Right cardiac atrium (tissue), 5 donors: ENCODE data around the gene AKT1S1. TPM values are rescaled to one million over a fixed set of nuclear protein-coding genes. Genes with fewer than 3 reads are reported as not detected.
A peak's percentile ranks its signal among the peaks of the same experiment; 100 is the strongest.

Experiments
- ATAC-seq, 2 donors: fragments of 200-7000 bp; cut with Tn5 transposase; one replicate each; pipeline versions ENCODE4 v1.8.0 to v1.9.1; 2020; ENCODE audit warnings: moderate library complexity in 2 of 2, mild to moderate bottlenecking in 1 of 2
- DNase-seq, 3 donors: peaks; one replicate each; pipeline ENCODE4 v3.0.0-alpha.2; 2020
- H3K27ac ChIP-seq: one replicate; pipeline ENCODE4 v1.5.1; 2013; ENCODE audit warnings: mild to moderate bottlenecking, low read length, control low read depth, moderate library complexity
- H3K27me3 ChIP-seq: one replicate; pipeline ENCODE4 v1.6.1; 2013; ENCODE audit not compliant: control insufficient read depth, insufficient read depth
- H3K4me1 ChIP-seq: one replicate; pipeline ENCODE4 v1.6.1; 2013; ENCODE audit warnings: low read length; ENCODE audit not compliant: control insufficient read depth, insufficient read depth
- H3K4me3 ChIP-seq: one replicate; pipeline ENCODE4 v1.5.1; 2013; ENCODE audit warnings: low read length, control low read depth
- H3K9me3 ChIP-seq: one replicate; pipeline ENCODE4 v1.6.1; 2013; ENCODE audit warnings: low read length; ENCODE audit not compliant: control insufficient read depth
- WGBS: extraction: QIAGEN DNeasy Blood & Tissue Kit; methylation state at CpG from one replicate; pipeline ENCODE4 v1.1.7; 2013; 5-methylcytosine and 5-hydroxymethylcytosine counted together
- intact Hi-C, 4 donors: fragments of 100-400 bp; cut with DNase I; formaldehyde crosslinking; loops; one replicate each; pipeline versions ENCODE4 v1.11.0 to v1.14.0; 2022 to 2023
- polyA plus RNA-seq: library from polyadenylated mRNA; stranded (reverse); fragments of 200-250 nt; gene quantifications from one replicate; pipeline ENCODE4 v1.2.3, GENCODE V29; 2013
- total RNA-seq, 4 donors: library from RNA; stranded (reverse); fragmentation: NEBNext Ultra II Directional; extraction: Animal tissue kit (Norgen Biotek cat#: 25700); gene quantifications; one replicate each; pipeline ENCODE4 v1.2.1, GENCODE V29; 2021
- donor health status: healthy with polysubstance abuse.
- donor health status: DM: no; HTN: yes; CAD: no.
- donor health status: DM: no; HTN: no; CAD: no.
- donor health status: DM: no; HTN: yes; CAD: no; lungs with severe emphysema.
- donor health status: DM: yes; HTN: yes; CAD: no.

AKT1S1 gene
- total and polyA plus RNA-seq, 5 donors, result 32.4 to 40.2 (median 36.4) TPM

GRCh38 chr19:49916839-49917733 is 39.9 kb upstream of the AKT1S1 start:
- peak in 1 of 3 donors; percentile 44 for DNase-seq
- intact Hi-C loops, result no loop called here
- H3K27ac ChIP-seq, result no peak overlapping the region
- H3K4me1 ChIP-seq, result no peaks in the 10 kb centered on the region
- 81% methylated on average over 21 of the region's 21 CpGs for WGBS
- H3K27me3 ChIP-seq, result no peaks in the 10 kb centered on the region
- ATAC-seq, result no peak
- no peak overlapping the region for H3K4me3 ChIP-seq
- no peaks in the 10 kb centered on the region for H3K9me3 ChIP-seq

- H3K4me3 ChIP-seq, result no peak overlapping the region
- no peak overlapping the region for H3K27ac ChIP-seq
- 99% methylated on average over 6 of the region's 6 CpGs for WGBS
- H3K4me1 ChIP-seq, result no peaks in the 10 kb centered on the region
- peak in 1 of 3 donors; percentile 7 for DNase-seq
- H3K27me3 ChIP-seq, result no peaks in the 10 kb centered on the region
- no peak for ATAC-seq
- intact Hi-C loops, result no loop called here
- no peaks in the 10 kb centered on the region for H3K9me3 ChIP-seq
Observed at GRCh38 chr19:49915271-49915670, 38.1 kb upstream of the AKT1S1 start.

- H3K27me3 ChIP-seq, result no peaks in the 10 kb centered on the region
- H3K27ac ChIP-seq, result no peak overlapping the region
- H3K4me3 ChIP-seq, result no peak overlapping the region
- intact Hi-C loops, result no loop called here
- 88% methylated on average over 10 of the region's 10 CpGs for WGBS
- no peaks in the 10 kb centered on the region for H3K9me3 ChIP-seq
- no peak for ATAC-seq
- peak in 1 of 3 donors; percentile 18 for DNase-seq
- no peaks in the 10 kb centered on the region for H3K4me1 ChIP-seq
Observed at GRCh38 chr19:49913720-49914119, 36.6 kb upstream of the AKT1S1 start.

GRCh38 chr19:49912965-49913685 is 36.0 kb upstream of the AKT1S1 start:
- Histone ChIP-seq H3K9me3 (no peaks in the 10 kb centered on the region), H3K4me3 (no peak overlapping the region), H3K27me3 (no peaks in the 10 kb centered on the region), H3K27ac (no peak overlapping the region), H3K4me1 (no peaks in the 10 kb centered on the region)
- 79% methylated on average over 21 of the region's 21 CpGs for WGBS
- intact Hi-C loops, result no loop called here
- DNase-seq, result peak in 1 of 3 donors; percentile 58
- no peak for ATAC-seq

GRCh38 chr19:49911381-49912145 is 34.4 kb upstream of the AKT1S1 start:
- Histone ChIP-seq H3K27ac (no peak overlapping the region), H3K4me1 (no peaks in the 10 kb centered on the region), H3K9me3 (no peaks in the 10 kb centered on the region), H3K27me3 (no peaks in the 10 kb centered on the region), H3K4me3 (no peak overlapping the region)
- WGBS, result 50% methylated on average over 9 of the region's 9 CpGs
- ATAC-seq (peak in 1 of 2 donors; percentile 25), DNase-seq (no peak)
- intact Hi-C loops, result no loop called here

- H3K4me3 ChIP-seq, result no peak overlapping the region
- ATAC-seq (no peak), DNase-seq (no peak)
- intact Hi-C loops, result no loop called here
- WGBS, result 93% methylated on average over 5 of the region's 5 CpGs
- H3K27me3 ChIP-seq, result no peaks in the 10 kb centered on the region
- no peaks in the 10 kb centered on the region for H3K9me3 ChIP-seq
- H3K27ac ChIP-seq, result no peak overlapping the region
- H3K4me1 ChIP-seq, result no peaks in the 10 kb centered on the region
Observed at GRCh38 chr19:49910179-49910578, 33.0 kb upstream of the AKT1S1 start.

GRCh38 chr19:49908480-49909420 is 31.6 kb upstream of the AKT1S1 start:
- Histone ChIP-seq H3K4me3 (no peak overlapping the region), H3K27me3 (no peaks in the 10 kb centered on the region), H3K9me3 (no peaks in the 10 kb centered on the region), H3K27ac (no peak overlapping the region), H3K4me1 (no peaks in the 10 kb centered on the region)
- DNase-seq (peak in 1 of 3 donors; percentile 40), ATAC-seq (no peak)
- intact Hi-C loops, result no loop called here
- 96% methylated on average over 37 of the region's 37 CpGs for WGBS

- 91% methylated on average over 23 of the region's 23 CpGs for WGBS
- intact Hi-C loops, result no loop called here
- no peak for DNase-seq
Observed at GRCh38 chr19:49907745-49908446, 30.7 kb upstream of the AKT1S1 start.

GRCh38 chr19:49906879-49907564 is 29.9 kb upstream of the AKT1S1 start:
- H3K4me1 ChIP-seq, result no peaks in the 10 kb centered on the region
- H3K4me3 ChIP-seq, result no peak overlapping the region
- 91% methylated on average over 16 of the region's 16 CpGs for WGBS
- H3K27ac ChIP-seq, result no peak overlapping the region
- no peaks in the 10 kb centered on the region for H3K9me3 ChIP-seq
- DNase-seq (no peak), ATAC-seq (no peak)
- H3K27me3 ChIP-seq, result no peaks in the 10 kb centered on the region
- intact Hi-C loops, result no loop called here

More at GRCh38 chr19:49907745-49908446, 30.7 kb upstream of the AKT1S1 start:
- Histone ChIP-seq H3K9me3 (no peaks in the 10 kb centered on the region), H3K4me1 (no peaks in the 10 kb centered on the region), H3K27ac (no peak overlapping the region), H3K4me3 (no peak overlapping the region), H3K27me3 (no peaks in the 10 kb centered on the region)
- no peak for ATAC-seq
